ENCODE data around the gene FOXI1.

FOXI1 gene

GRCh38 chr5:170112876-170113521, 7.3 kb downstream of the FOXI1 start:
- H3K27me3 ChIP-seq (ENCODE audit: control insufficient read depth in 1 of 2, insufficient read depth in 2 of 2, low read length in 2 of 2), result no peaks in the 10 kb centered on the region
- no peaks in the 10 kb centered on the region for H3K4me1 ChIP-seq (ENCODE audit: insufficient read depth, low read length)
- H3K27ac ChIP-seq (ENCODE audit: low read depth, low read length), result no peak overlapping the region
- no peak overlapping the region for H3K4me3 ChIP-seq (ENCODE audit: low read depth in 1 of 2, low read length in 2 of 2)
- H3K9me3 ChIP-seq (ENCODE audit: low read length), result no peaks in the 10 kb centered on the region
- no peaks in the 10 kb centered on the region for H3K36me3 ChIP-seq (ENCODE audit: insufficient read depth, low read length)
- no peak overlapping the region for H3K9ac ChIP-seq (ENCODE audit: low read length)

DNA sequence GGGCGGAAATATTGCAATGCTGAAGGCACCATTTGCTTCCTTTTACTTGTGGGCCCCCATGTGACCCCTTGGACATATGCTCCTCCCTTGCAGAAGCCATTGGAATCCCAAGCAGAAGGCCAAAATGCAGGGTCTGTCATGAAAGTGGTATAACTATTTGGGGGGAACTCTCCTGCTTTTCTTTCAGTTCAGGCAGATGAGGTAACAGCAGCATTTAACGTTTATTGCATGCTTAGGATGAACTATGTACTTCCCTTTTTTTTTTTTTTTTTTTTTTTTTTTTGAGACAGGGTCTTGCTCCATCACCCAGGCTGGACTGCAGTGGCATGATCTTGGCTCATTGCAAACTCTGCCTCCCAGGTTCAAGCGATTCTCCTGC, 7.8 kb downstream of the FOXI1 start:
- Histone ChIP-seq H3K36me3 (ENCODE audit: insufficient read depth, low read length) (no peaks in the 10 kb centered on the region), H3K27ac (ENCODE audit: low read depth, low read length) (no peak overlapping the region), H3K4me1 (ENCODE audit: insufficient read depth, low read length) (no peaks in the 10 kb centered on the region), H3K9me3 (ENCODE audit: low read length) (no peaks in the 10 kb centered on the region), H3K27me3 (ENCODE audit: control insufficient read depth in 1 of 2, insufficient read depth in 2 of 2, low read length in 2 of 2) (no peaks in the 10 kb centered on the region), H3K9ac (ENCODE audit: low read length) (no peak overlapping the region), H3K4me3 (ENCODE audit: low read depth in 1 of 2, low read length in 2 of 2) (no peak overlapping the region)

DNA sequence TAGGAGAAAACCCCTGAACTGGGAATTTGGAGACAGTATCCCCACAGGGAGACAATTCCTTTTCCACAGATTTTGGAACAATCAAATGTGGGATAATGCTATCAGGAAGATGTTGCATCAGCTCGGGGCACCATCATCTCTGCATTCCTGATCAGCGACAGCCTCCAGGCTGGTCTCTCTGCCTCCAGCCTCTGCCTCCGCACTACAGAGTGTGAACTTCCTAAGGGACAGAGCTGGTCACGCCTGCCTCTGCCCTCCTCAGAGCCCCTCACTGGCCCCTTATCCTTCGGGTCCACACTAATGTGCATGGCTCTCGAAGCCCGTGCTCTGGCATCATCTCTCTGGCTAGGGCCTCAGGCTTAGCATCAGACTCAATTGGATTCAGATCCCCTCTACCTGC, 8.6 kb downstream of the FOXI1 start:
- no peaks in the 10 kb centered on the region for H3K4me1 ChIP-seq (ENCODE audit: insufficient read depth, low read length)
- H3K27me3 ChIP-seq (ENCODE audit: control insufficient read depth in 1 of 2, insufficient read depth in 2 of 2, low read length in 2 of 2), result no peaks in the 10 kb centered on the region
- H3K27ac ChIP-seq (ENCODE audit: low read depth, low read length), result no peak overlapping the region
- no peak overlapping the region for H3K9ac ChIP-seq (ENCODE audit: low read length)
- no peaks in the 10 kb centered on the region for H3K36me3 ChIP-seq (ENCODE audit: insufficient read depth, low read length)
- H3K4me3 ChIP-seq (ENCODE audit: low read depth in 1 of 2, low read length in 2 of 2), result no peak overlapping the region
- no peaks in the 10 kb centered on the region for H3K9me3 ChIP-seq (ENCODE audit: low read length)

- Histone ChIP-seq H3K4me1 (ENCODE audit: insufficient read depth, low read length) (no peaks in the 10 kb centered on the region), H3K36me3 (ENCODE audit: insufficient read depth, low read length) (no peaks in the 10 kb centered on the region), H3K9ac (ENCODE audit: low read length) (no peak overlapping the region), H3K9me3 (ENCODE audit: low read length) (no peaks in the 10 kb centered on the region), H3K27me3 (ENCODE audit: control insufficient read depth in 1 of 2, insufficient read depth in 2 of 2, low read length in 2 of 2) (no peaks in the 10 kb centered on the region), H3K4me3 (ENCODE audit: low read depth in 1 of 2, low read length in 2 of 2) (no peak overlapping the region), H3K27ac (ENCODE audit: low read depth, low read length) (no peak overlapping the region)
Observed at GRCh38 chr5:170115925-170116324, 10.2 kb downstream of the FOXI1 start.

DNA sequence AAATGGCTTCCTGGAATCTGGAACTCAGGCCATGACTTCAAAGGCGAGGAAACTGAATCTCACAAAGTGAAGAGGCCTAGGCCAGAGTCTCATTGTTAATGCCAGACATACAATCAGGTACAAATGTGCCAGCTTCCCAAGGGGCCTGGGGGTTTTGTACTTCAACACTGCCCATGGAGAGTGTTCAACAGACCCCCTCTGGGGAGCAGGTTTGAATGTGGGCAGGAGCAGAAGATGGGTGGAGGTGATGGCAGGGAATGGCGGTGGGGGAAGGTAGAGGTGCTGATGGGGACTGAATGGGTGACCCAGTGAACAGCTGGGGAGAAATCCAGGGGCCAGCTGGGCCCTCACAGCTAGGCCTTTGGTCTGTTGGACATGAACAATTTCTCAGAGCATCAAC, 12.0 kb downstream of the FOXI1 start:
- Histone ChIP-seq H3K9me3 (ENCODE audit: low read length) (no peaks in the 10 kb centered on the region), H3K27ac (ENCODE audit: low read depth, low read length) (no peak overlapping the region), H3K27me3 (ENCODE audit: control insufficient read depth in 1 of 2, insufficient read depth in 2 of 2, low read length in 2 of 2) (no peaks in the 10 kb centered on the region), H3K9ac (ENCODE audit: low read length) (no peak overlapping the region), H3K4me3 (ENCODE audit: low read depth in 1 of 2, low read length in 2 of 2) (no peak overlapping the region), H3K36me3 (ENCODE audit: insufficient read depth, low read length) (no peaks in the 10 kb centered on the region), H3K4me1 (ENCODE audit: insufficient read depth, low read length) (no peaks in the 10 kb centered on the region)

DNA sequence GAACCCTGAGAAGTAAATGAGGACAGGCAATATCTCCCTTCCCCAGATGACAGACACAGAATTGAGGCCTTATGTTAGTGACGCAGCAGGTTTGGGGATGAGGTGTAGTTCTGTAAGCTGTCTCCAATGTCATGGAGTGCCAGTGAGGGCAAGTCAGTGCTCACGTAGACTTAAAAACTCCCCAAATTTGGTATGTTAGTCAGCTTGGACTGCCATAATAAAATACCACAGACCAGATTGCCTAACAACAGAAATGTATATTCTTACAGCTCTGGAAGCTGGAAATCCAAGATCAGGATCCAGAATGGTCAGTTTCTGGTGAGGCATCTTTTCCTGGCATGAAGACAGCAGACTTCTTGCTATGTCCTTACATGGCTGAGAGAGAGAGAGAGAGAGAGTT, 14.9 kb downstream of the FOXI1 start:
- Histone ChIP-seq H3K4me1 (ENCODE audit: insufficient read depth, low read length) (no peaks in the 10 kb centered on the region), H3K36me3 (ENCODE audit: insufficient read depth, low read length) (no peaks in the 10 kb centered on the region), H3K4me3 (ENCODE audit: low read depth in 1 of 2, low read length in 2 of 2) (no peak overlapping the region), H3K27me3 (ENCODE audit: control insufficient read depth in 1 of 2, insufficient read depth in 2 of 2, low read length in 2 of 2) (no peaks in the 10 kb centered on the region), H3K9me3 (ENCODE audit: low read length) (no peaks in the 10 kb centered on the region), H3K9ac (ENCODE audit: low read length) (no peak overlapping the region), H3K27ac (ENCODE audit: low read depth, low read length) (no peak overlapping the region)

GRCh38 chr5:170121321-170121720, 15.6 kb downstream of the FOXI1 start:
- Histone ChIP-seq H3K36me3 (ENCODE audit: insufficient read depth, low read length) (no peaks in the 10 kb centered on the region), H3K9me3 (ENCODE audit: low read length) (no peaks in the 10 kb centered on the region), H3K4me3 (ENCODE audit: low read depth in 1 of 2, low read length in 2 of 2) (no peak overlapping the region), H3K9ac (ENCODE audit: low read length) (no peak overlapping the region), H3K27me3 (ENCODE audit: control insufficient read depth in 1 of 2, insufficient read depth in 2 of 2, low read length in 2 of 2) (no peaks in the 10 kb centered on the region), H3K27ac (ENCODE audit: low read depth, low read length) (no peak overlapping the region), H3K4me1 (ENCODE audit: insufficient read depth, low read length) (no peaks in the 10 kb centered on the region)

GRCh38 chr5:170126061-170126460, 20.4 kb downstream of the FOXI1 start:
- Histone ChIP-seq H3K4me1 (ENCODE audit: insufficient read depth, low read length) (no peaks in the 10 kb centered on the region), H3K4me3 (ENCODE audit: low read depth in 1 of 2, low read length in 2 of 2) (no peak overlapping the region), H3K27me3 (ENCODE audit: control insufficient read depth in 1 of 2, insufficient read depth in 2 of 2, low read length in 2 of 2) (no peaks in the 10 kb centered on the region), H3K36me3 (ENCODE audit: insufficient read depth, low read length) (no peaks in the 10 kb centered on the region), H3K27ac (ENCODE audit: low read depth, low read length) (no peak overlapping the region), H3K9ac (ENCODE audit: low read length) (no peak overlapping the region), H3K9me3 (ENCODE audit: low read length) (no peaks in the 10 kb centered on the region)

DNA sequence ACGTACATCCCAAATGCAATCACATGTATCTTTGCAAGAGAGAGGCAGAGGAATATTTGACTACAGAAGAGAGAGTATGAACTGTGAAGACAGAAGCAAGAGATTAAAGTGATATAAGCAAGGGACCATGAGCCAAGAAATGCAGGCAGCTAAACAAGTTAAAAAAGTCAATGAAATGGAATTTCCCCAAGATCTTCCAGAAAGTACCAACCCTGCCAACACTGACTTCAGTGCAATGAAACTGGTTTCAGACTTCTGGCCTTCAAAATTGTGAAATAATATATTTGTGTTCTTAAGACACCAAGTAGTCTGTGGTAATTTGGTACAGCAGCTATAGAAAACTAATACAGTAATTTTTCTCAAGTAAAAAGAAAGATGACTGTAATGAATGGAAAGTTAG, 20.9 kb downstream of the FOXI1 start:
- Histone ChIP-seq H3K9me3 (ENCODE audit: low read length) (peaks cover 1% of the 10 kb centered on the region), H3K36me3 (ENCODE audit: insufficient read depth, low read length) (no peaks in the 10 kb centered on the region), H3K4me1 (ENCODE audit: insufficient read depth, low read length) (no peaks in the 10 kb centered on the region), H3K27me3 (ENCODE audit: control insufficient read depth in 1 of 2, insufficient read depth in 2 of 2, low read length in 2 of 2) (no peaks in the 10 kb centered on the region), H3K4me3 (ENCODE audit: low read depth in 1 of 2, low read length in 2 of 2) (no peak overlapping the region), H3K27ac (ENCODE audit: low read depth, low read length) (no peak overlapping the region), H3K9ac (ENCODE audit: low read length) (no peak overlapping the region)

DNA sequence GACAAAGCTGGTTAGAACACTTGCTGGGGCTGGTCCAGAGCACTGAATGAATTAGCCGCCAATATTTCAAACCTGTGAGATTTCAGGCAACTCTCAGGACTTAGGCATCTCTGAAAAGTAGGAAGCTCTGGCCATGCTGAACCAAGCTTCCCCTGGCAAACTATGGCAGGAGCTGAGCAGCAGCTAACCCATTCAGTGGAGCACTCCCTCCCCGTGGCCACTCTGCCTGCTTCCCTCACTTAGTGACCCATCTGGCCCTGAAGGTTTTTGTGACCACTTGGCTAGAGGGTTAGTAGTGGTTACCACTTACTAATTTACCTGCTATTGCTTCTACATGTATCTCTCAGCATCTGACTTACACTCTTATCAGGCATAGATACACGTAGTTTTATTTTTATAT, 25.5 kb downstream of the FOXI1 start:
- no peaks in the 10 kb centered on the region for H3K4me1 ChIP-seq (ENCODE audit: insufficient read depth, low read length)
- H3K9ac ChIP-seq (ENCODE audit: low read length), result no peak overlapping the region
- H3K4me3 ChIP-seq (ENCODE audit: low read depth in 1 of 2, low read length in 2 of 2), result no peak overlapping the region
- no peaks in the 10 kb centered on the region for H3K27me3 ChIP-seq (ENCODE audit: control insufficient read depth in 1 of 2, insufficient read depth in 2 of 2, low read length in 2 of 2)
- H3K27ac ChIP-seq (ENCODE audit: low read depth, low read length), result no peak overlapping the region
- H3K9me3 ChIP-seq (ENCODE audit: low read length), result peaks cover 4% of the 10 kb centered on the region
- no peaks in the 10 kb centered on the region for H3K36me3 ChIP-seq (ENCODE audit: insufficient read depth, low read length)

- Histone ChIP-seq H3K36me3 (ENCODE audit: insufficient read depth, low read length) (no peaks in the 10 kb centered on the region), H3K9ac (ENCODE audit: low read length) (no peak overlapping the region), H3K4me1 (ENCODE audit: insufficient read depth, low read length) (no peaks in the 10 kb centered on the region), H3K27ac (ENCODE audit: low read depth, low read length) (no peak overlapping the region), H3K9me3 (ENCODE audit: low read length) (peaks cover 4% of the 10 kb centered on the region), H3K4me3 (ENCODE audit: low read depth in 1 of 2, low read length in 2 of 2) (no peak overlapping the region), H3K27me3 (ENCODE audit: control insufficient read depth in 1 of 2, insufficient read depth in 2 of 2, low read length in 2 of 2) (no peaks in the 10 kb centered on the region)
Observed at GRCh38 chr5:170132269-170132975, 26.7 kb downstream of the FOXI1 start.

GRCh38 chr5:170132976-170133448, 27.3 kb downstream of the FOXI1 start:
- Histone ChIP-seq H3K27ac (ENCODE audit: low read depth, low read length) (no peak overlapping the region), H3K4me3 (ENCODE audit: low read depth in 1 of 2, low read length in 2 of 2) (no peak overlapping the region)

More at GRCh38 chr5:170132976-170133448, 27.3 kb downstream of the FOXI1 start:
- Histone ChIP-seq H3K9me3 (ENCODE audit: low read length) (peaks cover 4% of the 10 kb centered on the region), H3K9ac (ENCODE audit: low read length) (no peak overlapping the region), H3K4me1 (ENCODE audit: insufficient read depth, low read length) (no peaks in the 10 kb centered on the region), H3K27me3 (ENCODE audit: control insufficient read depth in 1 of 2, insufficient read depth in 2 of 2, low read length in 2 of 2) (no peaks in the 10 kb centered on the region), H3K36me3 (ENCODE audit: insufficient read depth, low read length) (no peaks in the 10 kb centered on the region)
